ENCODE results near the gene SEPHS1.

SEPHS1 gene

DNA sequence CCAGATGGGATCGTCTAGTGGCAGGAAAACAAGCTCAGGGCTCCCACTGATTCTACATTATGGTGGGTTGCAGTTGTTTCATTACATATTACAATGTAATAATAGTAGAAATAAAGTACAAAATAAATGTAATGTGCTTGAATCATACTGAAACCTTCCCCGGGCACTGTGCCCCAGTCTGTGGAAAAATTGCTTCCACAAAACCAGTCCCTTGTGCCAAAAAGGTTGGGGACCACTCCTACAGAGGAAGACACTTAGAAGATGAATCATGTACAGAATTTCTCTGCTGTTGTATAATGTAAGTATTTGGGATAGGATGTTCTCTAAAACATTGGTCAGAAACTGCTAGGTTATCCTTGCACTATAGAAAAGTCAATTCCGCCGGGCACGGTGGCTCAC is 36.9 kb downstream of the SEPHS1 start:
- Histone ChIP-seq H3K27ac (ENCODE audit: low read length) (no peak overlapping the region), H3K4me3 (ENCODE audit: low read length) (no peak overlapping the region), H3K9me2 (replicated peaks; ENCODE audit: insufficient read depth, low read length) (no peaks in the 10 kb centered on the region), H2AFZ (ENCODE audit: low read length) (no peak overlapping the region), H3K9me3 (replicated peaks; ENCODE audit: insufficient read depth, low read length) (no peaks in the 10 kb centered on the region), H3K27me3 (replicated peaks; ENCODE audit: insufficient read depth, low read length) (no peaks in the 10 kb centered on the region), H3K4me2 (ENCODE audit: low read depth, low read length) (no peak overlapping the region), H3K79me2 (ENCODE audit: low read length) (no peaks in the 10 kb centered on the region), H3K9ac (ENCODE audit: low read length) (no peak overlapping the region), H3K36me3 (replicated peaks; ENCODE audit: insufficient read depth, low read length) (no peaks in the 10 kb centered on the region), H3F3A (ENCODE audit: insufficient read depth, low read length) (no peaks in the 10 kb centered on the region), H4K20me1 (ENCODE audit: insufficient read depth, low read length) (no peaks in the 10 kb centered on the region), H3K4me1 (ENCODE audit: low read length) (no peaks in the 10 kb centered on the region)
- no peak for DNase-seq
- TF ChIP-seq EZH2phosphoT487 (IDR thresholded peaks at IDR 0.05; ENCODE audit: low read length) = no peak
- TF ChIP-seq, protein P1, sequence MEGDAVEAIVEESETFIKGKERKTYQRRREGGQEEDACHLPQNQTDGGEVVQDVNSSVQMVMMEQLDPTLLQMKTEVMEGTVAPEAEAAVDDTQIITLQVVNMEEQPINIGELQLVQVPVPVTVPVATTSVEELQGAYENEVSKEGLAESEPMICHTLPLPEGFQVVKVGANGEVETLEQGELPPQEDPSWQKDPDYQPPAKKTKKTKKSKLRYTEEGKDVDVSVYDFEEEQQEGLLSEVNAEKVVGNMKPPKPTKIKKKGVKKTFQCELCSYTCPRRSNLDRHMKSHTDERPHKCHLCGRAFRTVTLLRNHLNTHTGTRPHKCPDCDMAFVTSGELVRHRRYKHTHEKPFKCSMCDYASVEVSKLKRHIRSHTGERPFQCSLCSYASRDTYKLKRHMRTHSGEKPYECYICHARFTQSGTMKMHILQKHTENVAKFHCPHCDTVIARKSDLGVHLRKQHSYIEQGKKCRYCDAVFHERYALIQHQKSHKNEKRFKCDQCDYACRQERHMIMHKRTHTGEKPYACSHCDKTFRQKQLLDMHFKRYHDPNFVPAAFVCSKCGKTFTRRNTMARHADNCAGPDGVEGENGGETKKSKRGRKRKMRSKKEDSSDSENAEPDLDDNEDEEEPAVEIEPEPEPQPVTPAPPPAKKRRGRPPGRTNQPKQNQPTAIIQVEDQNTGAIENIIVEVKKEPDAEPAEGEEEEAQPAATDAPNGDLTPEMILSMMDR (IDR thresholded peaks at IDR 0.05; ENCODE audit: low read length) = no peak
- TF ChIP-seq EZH2 (optimal IDR thresholded peaks at IDR 0.05; ENCODE audit: low read depth, low read length) = no peak

DNA sequence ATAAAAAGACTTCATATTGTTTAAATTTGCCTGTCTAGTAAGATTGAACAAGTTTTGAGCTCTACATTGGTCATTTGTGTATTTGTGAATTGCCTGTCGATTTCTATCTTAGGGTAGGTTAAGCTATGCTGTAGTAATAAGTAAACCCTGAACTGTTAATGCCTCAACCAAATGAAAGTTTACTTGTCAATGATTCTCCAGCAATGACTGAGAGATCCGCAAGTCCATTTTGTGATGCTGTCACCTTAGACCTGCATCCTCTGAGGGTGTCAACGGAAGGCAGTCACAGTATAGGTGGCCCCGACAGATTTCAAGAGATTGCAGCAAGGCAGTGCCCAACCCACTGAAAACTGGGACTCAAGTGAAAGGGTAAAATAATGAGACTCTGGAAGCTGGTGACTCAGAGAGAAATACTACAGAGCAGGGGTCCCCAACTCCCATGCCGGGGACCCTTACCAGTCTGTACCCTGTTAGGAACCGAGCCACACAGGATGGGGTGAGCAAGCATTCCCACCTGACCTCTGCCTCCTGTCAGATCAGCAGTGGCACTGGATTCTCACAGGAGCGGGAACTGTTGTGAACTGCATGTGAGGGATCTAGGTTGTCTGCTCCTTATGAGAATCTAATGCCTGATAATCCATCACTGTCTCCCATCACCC is 37.4 kb downstream of the SEPHS1 start:
- H3K4me1 ChIP-seq (ENCODE audit: low read length) = no peaks in the 10 kb centered on the region
- H3K36me3 ChIP-seq (replicated peaks; ENCODE audit: insufficient read depth, low read length) = no peaks in the 10 kb centered on the region
- H3K4me3 ChIP-seq (ENCODE audit: low read length) = no peak overlapping the region
- H3K27me3 ChIP-seq (replicated peaks; ENCODE audit: insufficient read depth, low read length) = no peaks in the 10 kb centered on the region
- H3K27ac ChIP-seq (ENCODE audit: low read length) = no peak overlapping the region
- H3K9ac ChIP-seq (ENCODE audit: low read length) = no peak overlapping the region
- H3K4me2 ChIP-seq (ENCODE audit: low read depth, low read length) = no peak overlapping the region
- no peaks in the 10 kb centered on the region for H3F3A ChIP-seq (ENCODE audit: insufficient read depth, low read length)
- H3K9me2 ChIP-seq (replicated peaks; ENCODE audit: insufficient read depth, low read length) = no peaks in the 10 kb centered on the region
- no peaks in the 10 kb centered on the region for H4K20me1 ChIP-seq (ENCODE audit: insufficient read depth, low read length)
- H3K79me2 ChIP-seq (ENCODE audit: low read length) = no peaks in the 10 kb centered on the region
- TF ChIP-seq, protein P1 (IDR thresholded peaks at IDR 0.05; ENCODE audit: low read length) = no peak
- TF ChIP-seq EZH2 (optimal IDR thresholded peaks at IDR 0.05; ENCODE audit: low read depth, low read length) (no peak), EZH2phosphoT487 (IDR thresholded peaks at IDR 0.05; ENCODE audit: low read length) (no peak)
- no peak for DNase-seq
- no peaks in the 10 kb centered on the region for H3K9me3 ChIP-seq (replicated peaks; ENCODE audit: insufficient read depth, low read length)
- H2AFZ ChIP-seq (ENCODE audit: low read length) = no peak overlapping the region

GRCh38 chr10:13309792-13310191 is 38.3 kb downstream of the SEPHS1 start:
- TF ChIP-seq EZH2phosphoT487 (IDR thresholded peaks at IDR 0.05; ENCODE audit: low read length) = no peak
- TF ChIP-seq, protein P1 (IDR thresholded peaks at IDR 0.05; ENCODE audit: low read length) = no peak
- TF ChIP-seq EZH2 (optimal IDR thresholded peaks at IDR 0.05; ENCODE audit: low read depth, low read length) = no peak
- Histone ChIP-seq H2AFZ (ENCODE audit: low read length) (no peak overlapping the region), H3K9me2 (replicated peaks; ENCODE audit: insufficient read depth, low read length) (no peaks in the 10 kb centered on the region), H3K27ac (ENCODE audit: low read length) (no peak overlapping the region), H3K4me2 (ENCODE audit: low read depth, low read length) (no peak overlapping the region), H3K4me3 (ENCODE audit: low read length) (no peak overlapping the region), H3F3A (ENCODE audit: insufficient read depth, low read length) (no peaks in the 10 kb centered on the region), H3K27me3 (replicated peaks; ENCODE audit: insufficient read depth, low read length) (no peaks in the 10 kb centered on the region), H3K4me1 (ENCODE audit: low read length) (no peaks in the 10 kb centered on the region), H3K9ac (ENCODE audit: low read length) (no peak overlapping the region), H3K36me3 (replicated peaks; ENCODE audit: insufficient read depth, low read length) (no peaks in the 10 kb centered on the region), H3K79me2 (ENCODE audit: low read length) (no peaks in the 10 kb centered on the region), H4K20me1 (ENCODE audit: insufficient read depth, low read length) (no peaks in the 10 kb centered on the region), H3K9me3 (replicated peaks; ENCODE audit: insufficient read depth, low read length) (no peaks in the 10 kb centered on the region)
- no peak for DNase-seq

All from MM.1S (cell line).